CD4-positive, alpha-beta T cell treated with Interferon alpha-2 for 1 hour (primary cell): ENCODE data around the gene PALLD.

ENCODE experiments used
- DNase-seq, 2 donors: peaks; one replicate each; pipeline ENCODE4 v3.0.0-alpha.2; 2020 to 2022

The PALLD gene

DNA sequence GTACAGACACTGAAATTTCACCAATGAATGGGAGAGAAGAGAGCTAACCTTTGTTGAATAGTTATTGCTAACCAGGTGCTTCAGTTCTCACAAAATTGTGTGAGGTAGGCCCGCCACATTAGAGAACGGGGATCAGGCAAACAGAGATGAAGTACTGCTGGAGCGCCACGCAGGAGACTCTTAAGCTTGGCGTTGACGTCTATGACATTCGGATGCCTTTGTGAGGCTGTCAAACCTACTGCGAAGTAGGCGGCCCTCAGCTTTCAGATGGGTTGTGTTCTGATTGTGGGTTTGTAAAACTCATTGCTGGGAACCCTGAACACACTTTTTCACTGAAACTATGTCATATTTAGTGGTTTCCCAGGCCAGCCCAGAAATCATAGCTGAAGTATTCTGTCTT is 339.6 kb downstream of the PALLD start:
- DNase-seq = no peak

GRCh38 chr4:168837922-168838321 is 341.1 kb downstream of the PALLD start:
- no peak for DNase-seq

GRCh38 chr4:168839758-168840391 is 343.0 kb downstream of the PALLD start:
- DNase-seq = no peak

- DNase-seq = no peak
These were observed 343.5 kb downstream of the PALLD start for GRCh38 chr4:168840392-168840763.

DNA sequence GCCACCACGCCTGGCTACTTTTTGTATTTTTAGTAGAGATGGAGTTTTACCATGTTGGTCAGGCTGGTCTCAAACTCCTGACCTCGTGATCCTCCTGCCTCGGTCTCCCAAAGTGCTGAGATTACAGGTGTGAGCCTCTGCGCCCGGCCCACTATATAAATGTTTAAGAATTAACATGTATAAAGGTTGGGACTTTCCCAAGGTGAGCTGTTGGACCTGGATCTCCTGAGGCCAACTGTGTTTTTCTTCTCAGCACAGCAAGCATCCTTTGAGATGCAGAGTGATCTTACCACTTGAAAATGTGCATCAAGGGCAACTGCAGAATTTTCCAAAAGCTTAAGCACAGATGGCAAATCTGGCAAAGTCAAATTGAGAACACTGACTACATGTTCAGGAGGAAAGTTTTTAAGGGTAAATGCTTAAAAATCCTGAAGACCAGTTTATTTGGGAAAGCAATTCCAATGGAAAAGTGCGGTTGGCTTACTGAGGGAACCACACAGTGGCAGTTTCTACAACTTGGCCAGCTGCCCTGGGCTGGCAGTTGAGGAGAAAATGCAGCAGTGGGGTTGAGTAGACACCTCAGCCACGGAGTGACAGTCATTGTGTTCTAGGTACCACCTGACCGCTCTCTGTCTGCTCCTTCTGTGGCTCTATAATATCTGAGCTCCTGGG is 344.3 kb downstream of the PALLD start:
- DNase-seq = no peak

DNA sequence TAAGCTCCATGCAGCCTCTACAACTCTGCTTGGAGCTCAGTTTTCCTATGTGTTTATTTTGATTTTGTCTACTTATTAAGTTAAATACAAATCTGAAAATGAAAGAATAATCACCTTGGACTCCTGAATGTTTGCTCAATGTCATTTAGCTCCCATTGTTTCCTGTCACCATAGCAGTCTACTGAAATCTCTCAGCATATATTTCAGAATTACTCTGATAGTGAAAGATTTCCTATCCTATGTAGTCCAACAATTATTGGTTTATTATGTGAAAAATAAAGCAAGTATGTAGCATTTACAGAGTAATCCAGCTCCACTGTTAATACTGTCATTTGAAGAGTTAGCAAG is 344.8 kb downstream of the PALLD start:
- no peak for DNase-seq

- DNase-seq = no peak
These were observed 345.3 kb downstream of the PALLD start for GRCh38 chr4:168842186-168842585.

DNA sequence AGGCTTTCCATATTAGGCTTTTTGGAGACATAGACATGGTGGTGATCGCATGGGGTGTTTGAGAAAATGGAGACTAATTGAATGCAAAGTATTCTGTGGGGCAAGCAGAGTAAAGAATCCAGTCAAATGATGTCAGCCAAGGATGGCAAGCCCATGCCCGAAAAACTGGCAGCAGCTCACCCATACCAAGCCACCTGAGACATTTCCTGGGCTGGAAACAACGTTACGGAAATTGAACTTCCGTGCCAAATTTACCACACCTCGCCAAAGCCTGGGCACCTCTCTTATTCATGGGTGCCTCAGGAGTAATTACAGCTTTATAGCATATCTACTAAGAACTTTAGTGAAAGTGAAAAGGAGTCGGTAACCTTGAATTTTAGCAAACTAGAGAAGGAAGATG is 346.8 kb downstream of the PALLD start:
- no peak for DNase-seq

GRCh38 chr4:168844353-168845049 is 347.6 kb downstream of the PALLD start:
- DNase-seq = no peak

GRCh38 chr4:168845897-168846296 is 349.0 kb downstream of the PALLD start:
- DNase-seq = no peak

DNA sequence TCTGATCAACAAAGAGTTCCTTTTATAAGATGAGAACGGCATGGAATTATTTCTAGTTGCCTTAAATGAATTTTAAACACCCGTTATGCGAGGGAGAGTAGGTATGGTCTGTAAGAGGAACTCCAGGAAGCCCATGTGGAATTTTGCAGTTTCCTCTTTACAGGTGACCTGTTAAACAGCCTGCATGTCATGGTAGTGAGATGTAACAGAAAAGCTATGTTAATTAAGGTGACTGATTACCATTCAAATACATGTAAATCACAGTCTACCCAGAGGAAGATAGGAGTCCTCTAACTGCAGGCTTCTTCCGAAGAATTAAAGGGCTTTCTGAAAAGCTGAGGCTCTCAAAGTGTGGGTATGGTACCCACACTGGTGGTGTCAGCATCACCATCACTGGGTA is 349.6 kb downstream of the PALLD start:
- DNase-seq = no peak

GRCh38 chr4:168847771-168848502 is 351.1 kb downstream of the PALLD start:
- no peak for DNase-seq

- no peak for DNase-seq
These were observed 352.3 kb downstream of the PALLD start for GRCh38 chr4:168849030-168849675.

DNA sequence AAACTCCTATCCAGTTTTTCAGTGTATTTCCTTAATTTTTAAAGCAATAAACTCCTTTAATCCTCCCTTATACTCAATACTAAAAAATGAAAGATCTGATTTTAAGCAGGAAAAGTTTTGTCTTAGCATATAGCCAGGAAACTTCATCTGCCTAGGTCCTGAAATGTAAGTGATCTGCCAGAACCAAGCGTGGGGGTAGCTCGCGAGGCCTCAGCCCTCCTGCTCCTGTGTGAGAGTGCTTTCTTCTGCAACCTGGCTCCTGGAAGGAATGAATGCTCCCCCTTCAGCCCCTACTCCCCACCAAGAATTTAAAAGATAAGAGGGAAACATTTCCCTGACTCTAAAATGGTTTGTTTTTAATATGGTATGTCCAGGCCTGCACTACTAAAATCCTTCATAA is 353.1 kb downstream of the PALLD start:
- no peak for DNase-seq

GRCh38 chr4:168852387-168852786 is 355.5 kb downstream of the PALLD start:
- DNase-seq = no peak

GRCh38 chr4:168852933-168853713 is 356.3 kb downstream of the PALLD start:
- no peak for DNase-seq

GRCh38 chr4:168853770-168854169 is 356.9 kb downstream of the PALLD start:
- no peak for DNase-seq

GRCh38 chr4:168854350-168854921 is 357.6 kb downstream of the PALLD start:
- no peak for DNase-seq

DNA sequence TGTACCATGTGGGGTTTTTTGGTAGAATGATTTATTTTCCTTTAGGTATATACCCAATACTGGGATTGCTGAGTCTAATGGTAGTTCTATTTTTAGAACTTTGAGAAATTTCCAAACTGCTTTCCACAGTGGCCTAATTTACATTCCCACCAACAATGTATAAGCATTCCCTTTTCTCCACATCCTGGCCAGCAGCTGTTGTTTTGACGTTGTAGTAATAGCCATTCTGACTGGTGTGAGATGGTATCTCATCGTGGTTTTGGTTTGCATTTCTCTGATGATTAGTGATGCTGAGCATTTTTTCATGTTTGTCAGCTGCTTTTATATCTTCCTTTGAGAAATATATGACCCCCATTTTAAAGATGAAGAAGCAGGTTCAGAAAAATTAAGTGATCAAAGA is 359.5 kb downstream of the PALLD start:
- no peak for DNase-seq

DNA sequence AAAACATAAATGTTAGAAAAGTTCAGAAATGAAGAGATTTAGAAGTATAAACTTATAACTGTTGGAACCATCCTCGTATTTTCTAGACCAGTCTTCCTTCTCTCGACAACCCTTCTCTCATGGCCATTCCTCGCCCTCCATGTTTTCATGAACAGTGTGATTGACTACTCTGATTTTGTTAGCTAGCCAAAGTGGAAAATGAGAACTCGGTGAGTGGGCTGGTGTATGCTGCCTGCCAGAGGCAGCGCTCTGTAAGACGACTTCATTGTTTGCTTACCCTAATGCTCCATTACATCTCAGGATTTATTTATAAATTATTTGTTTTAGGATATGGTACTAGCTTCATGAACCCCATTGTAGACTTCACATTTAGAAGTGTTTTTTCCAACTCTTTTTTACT is 360.2 kb downstream of the PALLD start:
- no peak for DNase-seq

- DNase-seq = no peak
These were observed 360.9 kb downstream of the PALLD start for GRCh38 chr4:168857546-168858314.
